Smooth muscle cell (in vitro differentiated cells): ENCODE data around the gene EPDR1. TPM values are rescaled to one million over a fixed set of nuclear protein-coding genes. Genes with fewer than 3 reads are reported as not detected.

Experiments
- DNase-seq: peaks from one replicate; lab custom pipeline; 2025; ENCODE audit not compliant: unreplicated experiment; lab: John Stamatoyannopoulos, UW
- H2AFZ ChIP-seq: fragments of 200-600 bp; sonication (generic); 2 replicates; pipeline ENCODE4 v1.6.0; 2016; ENCODE audit warnings: antibody characterized with exemption, low read depth, mild to moderate bottlenecking
- H3F3A ChIP-seq: fragments of 200-600 bp; sonication (generic); 2 replicates; pipeline ENCODE4 v1.6.0; 2017; ENCODE audit warnings: antibody characterized with exemption, low read depth
- H3K27ac ChIP-seq: fragments of 200-600 bp; sonication (generic); 2 replicates; pipeline ENCODE4 v1.5.1; 2016; ENCODE audit warnings: low read depth, mild to moderate bottlenecking
- H3K27me3 ChIP-seq: fragments of 200-600 bp; sonication (generic); 2 replicates; pipeline ENCODE4 v1.6.1; 2016; ENCODE audit warnings: low read depth, mild to moderate bottlenecking
- H3K36me3 ChIP-seq: fragments of 200-600 bp; sonication (generic); 2 replicates; pipeline ENCODE4 v1.5.1; 2016; ENCODE audit warnings: low read depth
- H3K4me1 ChIP-seq: fragments of 200-600 bp; sonication (generic); 2 replicates; pipeline ENCODE4 v1.5.1; 2016; ENCODE audit warnings: low read depth
- H3K4me2 ChIP-seq: fragments of 200-600 bp; sonication (generic); 2 replicates; pipeline ENCODE4 v1.6.0; 2016; ENCODE audit warnings: mild to moderate bottlenecking
- H3K4me3 ChIP-seq: fragments of 200-600 bp; sonication (generic); 2 replicates; pipeline ENCODE4 v1.5.1; 2016; ENCODE audit warnings: mild to moderate bottlenecking
- H3K79me2 ChIP-seq: fragments of 200-600 bp; sonication (generic); 2 replicates; pipeline ENCODE4 v1.6.0; 2016; ENCODE audit warnings: low read depth, mild to moderate bottlenecking
- H3K9ac ChIP-seq: fragments of 200-600 bp; sonication (generic); 2 replicates; pipeline ENCODE4 v1.6.0; 2016; ENCODE audit warnings: low read depth
- H3K9me3 ChIP-seq: fragments of 200-600 bp; sonication (generic); replicated peaks from 2 replicates; pipeline ENCODE4 v1.5.1; 2016; ENCODE audit warnings: low read depth
- H4K20me1 ChIP-seq: fragments of 200-600 bp; sonication (generic); 2 replicates; pipeline ENCODE4 v1.6.0; 2016; ENCODE audit warnings: low read depth
- CTCF ChIP-seq: fragments of 200-600 bp; sonication (generic); IDR thresholded peaks from 2 replicates; pipeline ENCODE4 v1.5.1; 2017; ENCODE audit warnings: borderline replicate concordance, mild to moderate bottlenecking, antibody characterized with exemption; ENCODE audit not compliant: insufficient read depth, poor library complexity, severe bottlenecking
- WGBS: methylation state at CpG from one replicate; pipeline ENCODE4 v1.1.7; 2016; ENCODE audit warnings: low lambda C conversion rate; 5-methylcytosine and 5-hydroxymethylcytosine counted together
- polyA plus RNA-seq: library from polyadenylated mRNA; unstranded; fragments of >200 nt; fragmentation: Nextera tagmentation; extraction: Ambion mirVana; gene quantifications from 2 replicates; pipeline ENCODE4 v1.2.1, GENCODE V29; 2016
- total RNA-seq: library from RNA; depleted of rRNA; stranded (reverse); fragments of >200 nt; gene quantifications from 2 replicates; pipeline ENCODE4 v1.2.3, GENCODE V29; 2014

The EPDR1 gene
- total and polyA plus RNA-seq, 2 experiments from 2014 or later: 11.1 to 17.1 TPM

DNA sequence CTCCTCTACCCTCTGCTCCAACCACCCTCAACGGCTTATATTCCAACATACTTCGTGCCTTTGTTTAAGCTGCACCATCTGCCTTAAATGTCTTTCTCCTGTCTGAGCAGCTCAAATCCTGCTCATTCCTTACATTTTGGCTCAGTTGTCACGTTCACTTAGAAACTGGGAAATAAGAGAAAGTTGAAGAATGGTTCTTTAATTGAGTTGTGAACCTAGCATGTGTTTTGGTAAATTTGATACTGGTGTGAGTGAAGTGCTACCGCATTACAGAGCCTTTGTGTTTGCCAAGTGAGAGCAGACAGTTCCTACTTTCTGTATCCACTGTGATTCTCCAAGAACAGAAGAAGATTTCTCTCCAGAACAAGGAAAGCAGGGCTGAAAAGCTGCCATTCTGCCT lies 54.3 kb downstream of the EPDR1 start:
- H3K4me1 ChIP-seq: no peaks in the 10 kb centered on the region
- no peak overlapping the region for H2AFZ ChIP-seq
- H3K4me2 ChIP-seq: no peak overlapping the region
- no peak overlapping the region for H3K9ac ChIP-seq
- no peak for TF ChIP-seq CTCF
- no peak for DNase-seq
- H3K27me3 ChIP-seq: peaks cover 10% of the 10 kb centered on the region
- no peak overlapping the region for H3K4me3 ChIP-seq
- no peaks in the 10 kb centered on the region for H3K79me2 ChIP-seq
- H3K27ac ChIP-seq: no peak overlapping the region
- 65% methylated on average over 4 of the region's 4 CpGs for WGBS
- H3K36me3 ChIP-seq: no peaks in the 10 kb centered on the region
- H3K9me3 ChIP-seq: no peaks in the 10 kb centered on the region
- no peaks in the 10 kb centered on the region for H3F3A ChIP-seq
- H4K20me1 ChIP-seq: no peaks in the 10 kb centered on the region

DNA sequence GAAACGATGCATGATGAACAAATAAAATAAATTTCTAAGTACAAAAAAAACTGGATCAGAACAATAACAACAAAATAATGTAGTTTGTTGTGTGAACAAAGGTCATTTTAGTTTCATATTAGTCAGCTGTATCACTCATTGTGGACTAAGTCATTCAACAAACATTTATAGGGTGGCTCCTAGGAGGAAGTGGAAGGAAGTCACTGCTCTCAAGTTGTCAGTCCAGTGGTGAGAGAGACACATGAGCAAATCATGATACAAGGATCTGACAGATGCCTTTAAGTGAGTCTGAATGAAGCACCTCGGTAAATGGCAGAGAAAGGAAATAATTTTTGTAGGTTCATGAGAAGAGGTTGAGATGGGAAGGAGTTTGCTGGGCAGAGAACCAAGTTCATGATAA lies 56.8 kb downstream of the EPDR1 start:
- Histone ChIP-seq H3K4me2 (no peak overlapping the region), H3K4me3 (no peak overlapping the region), H2AFZ (no peak overlapping the region), H3K36me3 (no peaks in the 10 kb centered on the region), H3K27ac (no peak overlapping the region), H3F3A (no peaks in the 10 kb centered on the region), H3K79me2 (no peaks in the 10 kb centered on the region), H3K9me3 (no peaks in the 10 kb centered on the region), H3K27me3 (no peaks in the 10 kb centered on the region), H4K20me1 (no peaks in the 10 kb centered on the region), H3K9ac (no peak overlapping the region), H3K4me1 (no peaks in the 10 kb centered on the region)
- 86% methylated on average over 2 of the region's 2 CpGs for WGBS
- no peak for TF ChIP-seq CTCF
- no peak for DNase-seq

GRCh38 chr7:37981664-37982063 lies 61.2 kb downstream of the EPDR1 start:
- no peak overlapping the region for H3K9ac ChIP-seq

More at GRCh38 chr7:37981664-37982063, 61.2 kb downstream of the EPDR1 start:
- no peak overlapping the region for H3K4me2 ChIP-seq
- peaks cover 5% of the 10 kb centered on the region for H3K4me1 ChIP-seq
- no peaks in the 10 kb centered on the region for H4K20me1 ChIP-seq
- H3F3A ChIP-seq: no peaks in the 10 kb centered on the region
- no peaks in the 10 kb centered on the region for H3K79me2 ChIP-seq
- no peak overlapping the region for H3K4me3 ChIP-seq
- TF ChIP-seq CTCF: no peak
- DNase-seq: no peak
- H3K9me3 ChIP-seq: no peaks in the 10 kb centered on the region
- H3K27ac ChIP-seq: no peak overlapping the region
- no peaks in the 10 kb centered on the region for H3K36me3 ChIP-seq
- H2AFZ ChIP-seq: no peak overlapping the region
- peaks cover 13% of the 10 kb centered on the region for H3K27me3 ChIP-seq
